ENCODE measurements around the gene PRDM15. TPM values are rescaled to one million over a fixed set of nuclear protein-coding genes. Genes with fewer than 3 reads are reported as not detected.

The PRDM15 gene
- total RNA-seq, 1 donor from 2014 or later: 5.4 TPM

DNA sequence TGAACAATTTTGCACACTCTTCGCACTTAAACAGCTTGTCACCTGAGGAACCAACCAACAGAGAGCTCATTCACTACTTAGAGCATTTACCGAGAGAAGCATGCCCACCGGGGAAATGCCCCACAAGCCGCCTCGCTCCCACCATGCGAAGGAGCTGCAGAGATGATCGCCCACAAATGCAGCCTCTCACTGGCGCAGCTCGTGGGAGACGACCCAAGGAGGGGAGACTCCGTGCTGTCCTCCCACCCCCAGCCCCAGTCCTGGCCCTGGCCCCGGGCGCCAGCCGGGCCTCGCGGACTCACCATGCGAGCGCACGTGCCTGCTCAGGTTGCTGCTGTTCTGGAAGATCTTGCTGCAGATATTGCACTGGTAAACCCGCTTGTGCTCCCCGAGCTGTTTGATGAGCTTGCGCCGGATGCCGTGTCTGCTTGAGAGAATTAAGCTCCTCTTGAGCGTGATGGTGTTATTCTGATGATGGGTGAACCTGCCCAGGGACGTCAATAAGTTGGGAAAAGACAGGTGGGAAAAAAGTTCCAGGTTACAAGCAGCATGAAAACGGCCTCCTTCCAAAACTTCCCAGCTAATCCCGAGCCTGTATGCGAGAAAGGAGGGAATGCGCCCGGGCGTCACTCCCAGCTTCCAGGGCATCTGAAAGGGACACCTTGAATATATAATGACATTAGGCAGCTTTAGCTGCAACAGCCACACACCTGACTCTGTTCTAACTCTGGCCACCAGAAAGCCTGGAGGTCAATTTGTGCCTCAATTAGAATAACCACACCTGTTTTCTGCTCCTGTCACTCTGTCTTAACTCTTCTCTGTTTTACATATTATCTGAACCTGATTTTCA is 42.8 kb downstream of the PRDM15 start:
- H3K36me3 ChIP-seq (ENCODE audit: control insufficient read depth, insufficient read depth, low read length): no peaks in the 10 kb centered on the region
- H3K4me3 ChIP-seq (ENCODE audit: low read depth, low read length): no peak overlapping the region
- TF ChIP-seq, protein P1, sequence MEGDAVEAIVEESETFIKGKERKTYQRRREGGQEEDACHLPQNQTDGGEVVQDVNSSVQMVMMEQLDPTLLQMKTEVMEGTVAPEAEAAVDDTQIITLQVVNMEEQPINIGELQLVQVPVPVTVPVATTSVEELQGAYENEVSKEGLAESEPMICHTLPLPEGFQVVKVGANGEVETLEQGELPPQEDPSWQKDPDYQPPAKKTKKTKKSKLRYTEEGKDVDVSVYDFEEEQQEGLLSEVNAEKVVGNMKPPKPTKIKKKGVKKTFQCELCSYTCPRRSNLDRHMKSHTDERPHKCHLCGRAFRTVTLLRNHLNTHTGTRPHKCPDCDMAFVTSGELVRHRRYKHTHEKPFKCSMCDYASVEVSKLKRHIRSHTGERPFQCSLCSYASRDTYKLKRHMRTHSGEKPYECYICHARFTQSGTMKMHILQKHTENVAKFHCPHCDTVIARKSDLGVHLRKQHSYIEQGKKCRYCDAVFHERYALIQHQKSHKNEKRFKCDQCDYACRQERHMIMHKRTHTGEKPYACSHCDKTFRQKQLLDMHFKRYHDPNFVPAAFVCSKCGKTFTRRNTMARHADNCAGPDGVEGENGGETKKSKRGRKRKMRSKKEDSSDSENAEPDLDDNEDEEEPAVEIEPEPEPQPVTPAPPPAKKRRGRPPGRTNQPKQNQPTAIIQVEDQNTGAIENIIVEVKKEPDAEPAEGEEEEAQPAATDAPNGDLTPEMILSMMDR (IDR thresholded peaks at IDR 0.05; ENCODE audit: insufficient read depth, low read length, poor library complexity, severe bottlenecking): no peak
- no peak for DNase-seq (ENCODE audit: low read depth)
- no peaks in the 10 kb centered on the region for H3K27me3 ChIP-seq (ENCODE audit: control insufficient read depth, insufficient read depth, low read length)

- Histone ChIP-seq H3K27me3 (ENCODE audit: control insufficient read depth, insufficient read depth, low read length) (no peaks in the 10 kb centered on the region), H3K4me3 (ENCODE audit: low read depth, low read length) (no peak overlapping the region), H3K36me3 (ENCODE audit: control insufficient read depth, insufficient read depth, low read length) (no peaks in the 10 kb centered on the region)
- TF ChIP-seq, protein P1 (IDR thresholded peaks at IDR 0.05; ENCODE audit: insufficient read depth, low read length, poor library complexity, severe bottlenecking): no peak
- DNase-seq (ENCODE audit: low read depth): no peak
Observed at GRCh38 chr21:41835711-41836154, 43.4 kb downstream of the PRDM15 start.

GRCh38 chr21:41834926-41835663 is 44.0 kb downstream of the PRDM15 start:
- TF ChIP-seq, protein P1 (IDR thresholded peaks at IDR 0.05; ENCODE audit: insufficient read depth, low read length, poor library complexity, severe bottlenecking): no peak
- Histone ChIP-seq H3K4me3 (ENCODE audit: low read depth, low read length) (no peak overlapping the region), H3K27me3 (ENCODE audit: control insufficient read depth, insufficient read depth, low read length) (no peaks in the 10 kb centered on the region), H3K36me3 (ENCODE audit: control insufficient read depth, insufficient read depth, low read length) (no peaks in the 10 kb centered on the region)
- DNase-seq (ENCODE audit: low read depth): no peak

DNA sequence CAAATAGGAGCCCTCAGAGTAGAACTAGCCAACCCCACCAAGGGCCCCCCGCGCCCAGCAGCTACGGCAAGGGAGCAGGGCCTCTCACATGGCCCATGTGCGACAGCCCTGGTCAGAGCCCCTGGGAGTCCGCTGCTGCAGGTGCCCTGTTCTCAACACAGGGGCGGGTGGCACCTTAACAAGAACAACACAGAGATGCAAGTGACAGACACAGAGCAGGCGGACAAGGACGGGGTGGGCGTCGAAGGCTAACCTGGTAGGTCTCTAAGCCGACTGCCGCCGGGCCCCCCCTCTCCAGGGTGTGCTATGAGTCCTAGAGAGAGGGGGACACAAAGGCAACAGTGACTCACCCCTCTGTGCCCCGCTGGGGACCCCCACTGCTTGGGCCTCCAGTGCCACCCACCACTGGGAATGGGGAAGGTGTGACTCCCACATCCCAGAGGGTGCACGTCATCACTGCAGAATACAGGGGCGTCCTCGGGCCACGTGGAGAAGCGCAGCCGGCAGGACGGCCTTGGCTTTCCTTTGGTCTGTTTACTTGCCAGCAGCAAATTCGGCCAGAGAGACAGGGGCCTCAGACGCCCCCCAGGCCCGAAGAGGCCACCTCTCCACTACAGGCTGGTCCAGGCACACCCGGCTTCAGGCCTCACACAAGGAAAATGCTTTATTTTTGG is 44.8 kb downstream of the PRDM15 start:
- no peak for DNase-seq (ENCODE audit: low read depth)
- Histone ChIP-seq H3K36me3 (ENCODE audit: control insufficient read depth, insufficient read depth, low read length) (no peaks in the 10 kb centered on the region), H3K4me3 (ENCODE audit: low read depth, low read length) (no peak overlapping the region), H3K27me3 (ENCODE audit: control insufficient read depth, insufficient read depth, low read length) (no peaks in the 10 kb centered on the region)
- TF ChIP-seq, protein P1 (IDR thresholded peaks at IDR 0.05; ENCODE audit: insufficient read depth, low read length, poor library complexity, severe bottlenecking): no peak

DNA sequence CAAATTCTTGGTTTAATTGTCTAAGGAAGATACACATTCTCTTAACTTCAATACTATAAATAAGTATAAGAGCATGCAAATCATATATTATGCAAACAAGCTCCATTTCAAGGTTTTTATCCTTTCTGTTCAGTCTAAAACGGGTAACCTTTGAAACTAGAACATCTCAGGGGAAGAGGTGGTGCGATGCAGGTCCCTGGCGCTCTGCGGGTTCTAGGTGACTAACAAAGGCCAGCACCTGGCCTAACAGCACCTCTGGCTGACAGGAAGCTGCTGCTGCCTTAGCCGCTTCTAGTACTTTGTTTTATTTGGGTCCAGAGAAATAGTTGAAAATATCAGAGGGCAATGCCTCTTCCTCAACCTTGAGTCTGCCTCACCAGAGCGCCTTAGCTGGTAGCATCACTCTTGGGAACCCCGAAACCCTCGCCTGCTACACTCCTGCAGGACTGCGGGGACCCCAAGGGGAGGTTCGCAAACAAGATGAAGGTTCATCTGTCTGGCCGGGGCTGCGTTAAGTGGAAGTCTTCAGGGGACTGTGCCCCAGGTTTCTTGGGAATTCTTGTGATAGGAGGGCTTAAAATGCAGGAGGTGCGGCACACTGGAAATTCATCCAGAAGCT is 45.5 kb downstream of the PRDM15 start:
- Histone ChIP-seq H3K36me3 (ENCODE audit: control insufficient read depth, insufficient read depth, low read length) (no peaks in the 10 kb centered on the region), H3K27me3 (ENCODE audit: control insufficient read depth, insufficient read depth, low read length) (no peaks in the 10 kb centered on the region), H3K4me3 (ENCODE audit: low read depth, low read length) (no peak overlapping the region)
- no peak for DNase-seq (ENCODE audit: low read depth)
- TF ChIP-seq, protein P1 (IDR thresholded peaks at IDR 0.05; ENCODE audit: insufficient read depth, low read length, poor library complexity, severe bottlenecking): no peak

Measured in kidney epithelial cell (primary cell).